GM19395 (cell line): ENCODE results near the gene PRKAG1.

Experiments
- ATAC-seq: cut with Tn5 transposase; IDR thresholded peaks from one replicate; pipeline ENCODE4 v1.9.1; 2021; ENCODE audit warnings: mild to moderate bottlenecking, moderate library complexity; ENCODE audit not compliant: unreplicated experiment

PRKAG1 gene

GRCh38 chr12:48986720-48987291, 31.8 kb downstream of the PRKAG1 start:
- ATAC-seq: no peak

GRCh38 chr12:48985901-48986300, 32.7 kb downstream of the PRKAG1 start:
- ATAC-seq: no peak

- ATAC-seq: no peak
Observed at GRCh38 chr12:48985475-48985897, 33.1 kb downstream of the PRKAG1 start.

- ATAC-seq: no peak
Observed at GRCh38 chr12:48982397-48983080, 36.0 kb downstream of the PRKAG1 start.

GRCh38 chr12:48981757-48982157, 36.8 kb downstream of the PRKAG1 start:
- no peak for ATAC-seq

- ATAC-seq: no peak
Observed at GRCh38 chr12:48980953-48981756, 37.4 kb downstream of the PRKAG1 start.

DNA sequence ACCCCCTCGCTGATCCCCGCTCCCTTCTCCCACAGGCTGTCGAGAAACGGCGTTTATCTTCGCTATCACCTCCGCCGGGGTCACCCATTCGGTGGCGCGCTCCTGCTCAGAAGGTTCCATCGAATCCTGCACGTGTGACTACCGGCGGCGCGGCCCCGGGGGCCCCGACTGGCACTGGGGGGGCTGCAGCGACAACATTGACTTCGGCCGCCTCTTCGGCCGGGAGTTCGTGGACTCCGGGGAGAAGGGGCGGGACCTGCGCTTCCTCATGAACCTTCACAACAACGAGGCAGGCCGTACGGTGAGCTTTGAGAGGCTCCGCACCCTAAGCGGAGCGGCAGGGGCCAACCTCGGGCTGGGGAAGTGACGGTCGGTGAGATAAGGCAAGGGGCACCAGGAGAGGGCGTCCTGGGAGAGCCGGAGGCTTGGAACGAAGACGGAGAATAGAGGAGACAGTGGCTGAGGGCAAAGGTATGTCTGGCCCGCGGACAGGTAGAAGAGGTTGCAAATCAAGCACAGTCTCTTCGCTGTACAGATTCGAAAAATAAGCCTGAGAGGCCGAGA, 38.1 kb downstream of the PRKAG1 start:
- no peak for ATAC-seq

DNA sequence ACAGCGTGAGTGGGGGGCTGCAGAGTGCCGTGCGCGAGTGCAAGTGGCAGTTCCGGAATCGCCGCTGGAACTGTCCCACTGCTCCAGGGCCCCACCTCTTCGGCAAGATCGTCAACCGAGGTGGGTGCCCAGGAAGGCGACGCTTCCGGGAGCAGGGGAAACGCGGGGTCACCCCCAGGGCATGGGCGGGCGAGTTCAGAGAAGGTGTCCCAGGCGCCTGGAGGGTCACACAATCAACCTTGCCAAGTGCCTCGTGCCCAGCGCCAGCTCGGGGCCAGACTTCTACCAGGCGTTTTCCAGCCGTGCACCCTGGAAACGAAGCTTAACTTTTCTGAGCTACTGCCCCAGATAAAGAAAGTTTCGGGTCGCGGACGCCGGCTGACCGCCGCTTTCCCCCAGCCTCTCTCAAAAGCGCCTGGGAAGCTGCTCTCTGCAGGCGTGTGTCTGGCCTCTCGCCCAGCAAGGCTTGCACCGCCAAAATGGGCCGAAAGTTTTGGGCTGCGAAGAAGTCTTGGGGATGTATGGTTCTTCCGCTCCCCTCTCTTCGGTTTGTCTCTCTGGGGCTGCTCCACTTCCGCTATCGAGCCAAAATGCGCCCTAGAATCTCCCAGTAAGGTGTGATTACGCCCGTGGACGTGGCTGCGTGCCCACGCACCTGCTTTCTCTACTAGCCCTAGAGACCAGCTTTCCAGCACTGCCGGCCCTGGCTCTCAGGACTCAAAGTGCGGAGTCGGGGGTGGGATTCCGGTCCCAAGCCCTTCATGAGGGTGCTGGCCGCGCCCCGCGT, 38.8 kb downstream of the PRKAG1 start:
- no peak for ATAC-seq

DNA sequence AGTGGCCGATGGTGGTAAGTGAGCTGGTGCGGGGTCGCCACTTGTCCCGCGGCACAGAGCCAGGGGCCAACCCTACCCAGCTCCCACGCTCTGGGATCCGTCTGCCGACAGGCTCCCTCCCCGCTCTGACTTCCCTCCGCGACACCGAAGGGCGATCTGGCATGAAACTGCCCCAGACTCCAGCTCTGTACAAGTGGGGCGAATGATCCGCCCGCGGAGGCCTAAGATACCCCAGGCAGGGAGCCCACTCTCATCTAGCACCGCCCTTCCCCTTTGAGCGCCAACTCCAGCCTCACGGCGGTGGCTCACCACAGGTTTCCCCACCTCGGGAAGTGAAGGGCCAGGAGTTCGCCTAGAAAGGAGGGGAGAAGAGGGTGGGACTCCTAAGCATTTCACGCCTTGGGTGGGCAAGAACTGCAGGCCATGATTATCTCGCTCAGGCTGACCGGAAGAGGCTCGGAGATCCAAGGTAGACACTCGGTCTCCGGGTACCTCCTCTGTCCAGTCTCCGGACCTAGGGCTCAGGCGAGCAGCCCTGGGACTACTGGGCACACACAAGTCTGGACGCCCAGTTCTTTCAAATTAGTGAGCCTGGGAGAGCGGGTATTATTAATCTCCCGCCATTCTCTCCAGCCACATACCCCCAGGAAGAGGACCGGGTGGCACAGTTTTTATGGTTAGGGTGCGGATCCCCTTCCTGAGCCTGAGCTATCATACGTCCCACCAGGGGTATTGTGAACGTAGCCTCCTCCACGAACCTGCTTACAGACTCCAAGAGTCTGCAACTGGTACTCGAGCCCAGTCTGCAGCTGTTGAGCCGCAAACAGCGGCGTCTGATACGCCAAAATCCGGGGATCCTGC, 39.6 kb downstream of the PRKAG1 start:
- no peak for ATAC-seq

DNA sequence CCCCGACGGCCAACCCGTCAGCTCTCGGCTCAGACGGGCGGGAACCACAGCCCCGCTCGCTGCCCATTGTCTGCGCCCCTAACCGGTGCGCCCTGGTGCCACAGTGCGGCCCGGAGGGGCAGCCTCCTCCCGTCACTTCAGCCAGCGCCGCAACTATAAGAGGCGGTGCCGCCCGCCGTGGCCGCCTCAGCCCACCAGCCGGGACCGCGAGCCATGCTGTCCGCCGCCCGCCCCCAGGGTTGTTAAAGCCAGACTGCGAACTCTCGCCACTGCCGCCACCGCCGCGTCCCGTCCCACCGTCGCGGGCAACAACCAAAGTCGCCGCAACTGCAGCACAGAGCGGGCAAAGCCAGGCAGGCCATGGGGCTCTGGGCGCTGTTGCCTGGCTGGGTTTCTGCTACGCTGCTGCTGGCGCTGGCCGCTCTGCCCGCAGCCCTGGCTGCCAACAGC, 40.3 kb downstream of the PRKAG1 start, which contains the start of gene WNT1:
TSS of gene WNT1 (plus strand) at position 32 of the 450 bp plus-strand sequence. CDS start at position 361, 329 bp downstream.
- ATAC-seq: no peak

DNA sequence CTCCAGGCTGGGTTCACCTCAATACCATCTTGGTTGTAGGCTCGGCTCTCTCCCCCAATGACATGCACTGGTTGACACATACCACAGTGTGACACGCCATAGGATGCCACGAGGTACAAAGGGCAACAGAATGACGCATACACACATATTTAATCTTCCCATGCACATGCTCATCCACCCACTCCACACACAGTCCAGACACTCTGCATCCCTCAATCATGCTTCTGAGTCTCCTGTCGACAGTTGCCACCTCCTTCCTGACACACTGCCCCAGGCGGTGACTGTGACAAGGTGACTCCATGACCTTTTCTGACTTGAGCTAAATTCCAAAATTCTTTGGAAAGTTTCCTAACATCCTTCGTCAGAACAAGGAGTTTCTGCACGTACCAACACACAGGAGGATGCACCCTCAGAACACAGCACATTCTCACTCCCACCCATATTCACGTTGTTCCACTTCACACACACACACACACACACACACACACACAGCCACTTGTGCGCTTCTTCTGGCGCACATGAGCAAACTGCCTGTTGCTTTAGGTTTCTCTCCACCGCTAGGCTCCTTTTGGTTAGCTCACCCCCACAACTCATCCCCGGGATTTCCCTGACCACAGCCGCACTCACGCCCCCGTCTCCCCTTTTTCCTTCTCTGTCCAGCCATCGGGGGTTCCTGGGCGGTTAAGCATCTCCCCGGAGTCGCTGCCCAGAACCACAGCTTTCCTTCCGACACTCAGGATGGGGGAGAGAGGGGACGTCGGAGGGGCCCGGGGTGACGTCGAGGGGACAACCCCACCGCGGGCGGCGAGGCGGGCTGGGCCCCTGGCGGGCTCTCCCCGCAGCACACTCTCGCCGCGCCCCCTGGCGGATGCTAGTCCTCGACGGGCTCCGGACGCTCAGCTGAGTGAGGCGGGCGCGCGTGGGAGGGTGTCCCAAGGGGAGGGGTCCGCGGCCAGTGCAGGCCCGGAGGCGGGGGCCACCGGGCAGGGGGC, 41.0 kb downstream of the PRKAG1 start:
- no peak for ATAC-seq

DNA sequence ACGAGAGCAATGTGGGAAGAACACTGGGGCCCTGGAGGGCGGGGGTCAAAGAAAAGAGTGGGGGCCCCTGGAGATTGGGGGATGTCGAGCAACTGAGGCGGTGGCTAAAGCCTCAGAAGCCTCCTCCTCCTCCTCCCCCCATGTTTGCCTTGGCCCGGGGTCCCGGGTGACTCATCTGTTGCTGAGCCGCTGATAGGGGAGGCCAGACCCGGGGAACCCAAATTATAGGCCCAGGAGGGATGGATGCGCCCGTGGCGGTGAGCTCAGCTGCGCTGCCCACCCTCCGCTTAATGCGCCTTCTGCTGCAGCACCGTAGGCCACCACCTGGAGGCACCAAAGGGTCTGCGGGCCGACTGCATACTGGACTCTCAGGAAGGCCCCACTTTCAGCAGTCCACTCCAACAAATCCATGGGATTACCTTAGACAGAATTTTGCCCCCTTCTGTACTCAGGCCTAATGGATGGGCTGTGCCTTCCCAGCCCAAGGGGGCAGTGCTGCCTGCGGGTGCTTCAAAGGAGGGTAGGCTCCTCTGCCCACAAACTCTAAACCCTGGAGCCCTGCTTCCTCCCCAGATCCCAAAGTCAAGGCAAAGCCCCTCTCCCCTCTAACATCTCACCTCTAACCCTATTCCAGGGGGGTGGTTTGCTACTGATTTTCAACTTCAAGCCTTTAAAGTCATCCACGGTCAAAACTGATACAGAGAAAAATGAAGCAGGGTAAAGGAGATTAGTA, 44.5 kb downstream of the PRKAG1 start:
- ATAC-seq: no peak

- ATAC-seq: no peak
Observed at GRCh38 chr12:48973531-48973930, 45.0 kb downstream of the PRKAG1 start.

- ATAC-seq: no peak
Observed at GRCh38 chr12:48972952-48973483, 45.6 kb downstream of the PRKAG1 start.

- ATAC-seq: no peak
Observed at GRCh38 chr12:48972213-48972951, 46.2 kb downstream of the PRKAG1 start.

DNA sequence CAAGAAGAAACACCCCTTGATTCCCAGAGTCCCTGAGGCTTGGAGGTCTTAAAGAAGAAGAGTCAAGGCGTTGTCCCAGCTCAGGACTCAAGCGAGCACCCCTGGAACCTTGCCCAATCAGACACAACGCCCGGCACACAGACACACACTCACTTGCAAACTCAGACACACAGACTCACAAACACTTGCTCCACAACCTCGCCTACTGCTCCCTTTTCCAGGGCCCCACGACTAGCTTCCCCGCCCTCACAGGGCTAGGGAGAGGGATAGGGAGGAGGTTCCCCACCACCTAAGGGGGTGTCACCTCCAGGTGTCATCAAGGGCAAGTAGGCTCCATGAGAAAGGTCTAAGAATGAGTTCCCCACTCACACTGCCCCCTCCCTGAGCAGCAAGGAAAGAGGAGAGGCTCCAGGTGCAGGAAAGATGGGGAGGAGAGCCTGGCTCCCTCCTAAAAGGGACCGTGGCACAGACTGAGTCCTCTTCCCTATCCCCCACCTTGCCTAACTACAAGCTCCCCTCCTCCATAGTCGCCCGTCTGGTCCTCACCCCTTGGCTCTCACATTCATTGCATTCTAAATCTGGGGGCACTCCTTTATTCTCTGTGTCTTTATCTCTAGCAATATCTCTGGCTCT, 47.8 kb downstream of the PRKAG1 start:
- ATAC-seq: no peak
